Measurements from ENCODE around the gene NSD1. TPM values are rescaled to one million over a fixed set of nuclear protein-coding genes. Genes with fewer than 3 reads are reported as not detected.

NSD1 gene
- total RNA-seq, 4 donors from 2014 or later, result 46.4 to 112 (median 50.1) TPM

DNA sequence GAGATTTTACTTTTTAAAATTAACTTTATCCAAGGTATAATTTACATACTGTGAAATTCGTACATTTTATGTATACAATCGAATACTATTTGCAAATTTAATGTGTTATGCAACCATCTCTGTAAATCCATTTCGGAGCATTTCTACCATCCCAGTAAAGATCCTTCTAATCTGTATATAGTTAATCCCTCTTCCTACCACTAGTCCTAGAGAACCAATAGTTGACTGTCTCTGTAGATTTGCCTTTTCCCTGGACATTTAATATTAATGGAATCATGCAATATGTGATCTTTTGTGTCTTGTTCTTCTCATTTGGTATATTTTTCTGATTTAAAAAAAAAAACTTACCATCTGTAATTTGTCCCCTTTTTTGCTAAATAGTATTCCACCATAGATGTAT is 95.2 kb downstream of the NSD1 start:
- TF ChIP-seq CTCF (IDR thresholded peaks at IDR 0.05), result no peak
- DNase-seq, result no peak
- H3K36me3 ChIP-seq, result peaks cover 0 to 12% (median 0%) of the 10 kb centered on the region in 3 donors
- H3K4me3 ChIP-seq, result no peak overlapping the region
- H3K4me1 ChIP-seq, result peaks cover 0 to 3% (median 0%) of the 10 kb centered on the region in 4 donors
- no peaks in the 10 kb centered on the region for H3K27me3 ChIP-seq
- no peaks in the 10 kb centered on the region for H3K9me3 ChIP-seq
- H3K27ac ChIP-seq, result no peak overlapping the region

- no peaks in the 10 kb centered on the region for H3K4me1 ChIP-seq
- no peak for TF ChIP-seq CTCF (IDR thresholded peaks at IDR 0.05)
- no peak for TF ChIP-seq POLR2A (IDR thresholded peaks at IDR 0.05)
- H3K27ac ChIP-seq, result no peak overlapping the region
- DNase-seq, result no peak
- H3K36me3 ChIP-seq, result peaks cover 0 to 12% (median 0%) of the 10 kb centered on the region in 3 donors
- no peaks in the 10 kb centered on the region for H3K9me3 ChIP-seq
- H3K4me3 ChIP-seq, result no peak overlapping the region
- H3K27me3 ChIP-seq, result no peaks in the 10 kb centered on the region
Measured at GRCh38 chr5:177230660-177231059, 97.1 kb downstream of the NSD1 start.

GRCh38 chr5:177231479-177232250 is 98.1 kb downstream of the NSD1 start:
- TF ChIP-seq POLR2A (IDR thresholded peaks at IDR 0.05) (no peak), CTCF (IDR thresholded peaks at IDR 0.05) (no peak)
- Histone ChIP-seq H3K4me1 (no peaks in the 10 kb centered on the region), H3K27me3 (no peaks in the 10 kb centered on the region), H3K9me3 (no peaks in the 10 kb centered on the region), H3K27ac (no peak overlapping the region), H3K4me3 (no peak overlapping the region), H3K36me3 (peaks cover 0 to 18% (median 0%) of the 10 kb centered on the region in 3 donors)
- no peak for DNase-seq

- H3K9me3 ChIP-seq, result no peaks in the 10 kb centered on the region
- no peaks in the 10 kb centered on the region for H3K27me3 ChIP-seq
- no peaks in the 10 kb centered on the region for H3K4me1 ChIP-seq
- DNase-seq, result no peak
- no peak overlapping the region for H3K27ac ChIP-seq
- TF ChIP-seq CTCF (IDR thresholded peaks at IDR 0.05), result no peak
- TF ChIP-seq POLR2A (IDR thresholded peaks at IDR 0.05), result no peak
- peaks cover 0 to 24% (median 0%) of the 10 kb centered on the region in 3 donors for H3K36me3 ChIP-seq
- H3K4me3 ChIP-seq, result no peak overlapping the region
Measured at GRCh38 chr5:177232358-177232757, 98.8 kb downstream of the NSD1 start.

- DNase-seq, result no peak
- TF ChIP-seq CTCF (IDR thresholded peaks at IDR 0.05), result no peak
- no peak for TF ChIP-seq POLR2A (IDR thresholded peaks at IDR 0.05)
- H3K4me1 ChIP-seq, result no peaks in the 10 kb centered on the region
- H3K9me3 ChIP-seq, result no peaks in the 10 kb centered on the region
- H3K36me3 ChIP-seq, result peaks cover 0 to 28% (median 0%) of the 10 kb centered on the region in 3 donors
- no peaks in the 10 kb centered on the region for H3K27me3 ChIP-seq
- H3K27ac ChIP-seq, result no peak overlapping the region
- no peak overlapping the region for H3K4me3 ChIP-seq
Measured at GRCh38 chr5:177232761-177233160, 99.2 kb downstream of the NSD1 start.
